Endothelial cell of umbilical vein (primary cell): ENCODE results near the gene MINDY4.

Source experiments
- CTCF ChIP-seq, 2 donors: IDR thresholded peaks; 1 replicate in 1 of 2; 2 replicates in 1 of 2; pipeline ENCODE4 v1.5.1; 2011; ENCODE audit warnings: low read length in 2 of 2, mild to moderate bottlenecking in 2 of 2, moderate library complexity in 2 of 2, control low read depth in 1 of 2, inconsistent platforms in 1 of 2, low read depth in 1 of 2; ENCODE audit not compliant: insufficient read depth in 1 of 2; ENCODE audit errors: extremely low read depth in 1 of 2
- EZH2 ChIP-seq: IDR thresholded peaks from 2 replicates; pipeline ENCODE4 v1.6.1; 2012; ENCODE audit warnings: borderline replicate concordance, low read depth, mild to moderate bottlenecking, moderate library complexity, low read length, inconsistent platforms; ENCODE audit not compliant: severe bottlenecking
- POLR2AphosphoS5 ChIP-seq: IDR thresholded peaks from 2 replicates; pipeline ENCODE4 v1.6.1; 2012; ENCODE audit warnings: low read depth, mild to moderate bottlenecking, control low read depth, low read length, moderate library complexity; ENCODE audit not compliant: insufficient read depth

DNA sequence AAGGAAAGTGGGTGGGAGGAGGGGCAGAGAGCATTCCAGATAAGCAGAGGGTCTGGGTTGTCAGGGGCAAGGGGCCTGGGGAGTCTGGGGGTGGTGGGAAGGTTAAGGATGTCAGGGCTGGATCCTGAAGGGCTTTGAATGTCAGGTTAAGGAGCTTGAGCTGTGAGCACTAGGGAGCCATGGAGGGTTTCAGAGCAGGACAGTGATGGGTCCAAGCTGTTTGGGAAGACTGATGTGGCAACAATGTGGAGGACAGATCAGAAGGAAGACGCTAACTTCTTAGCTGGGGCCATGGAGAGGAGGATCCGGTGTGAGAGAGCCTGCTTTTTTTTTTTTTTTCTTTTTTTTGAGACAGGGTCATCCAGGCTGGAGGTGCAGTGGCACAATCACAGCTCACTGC lies 126.6 kb downstream of the MINDY4 start:
- TF ChIP-seq POLR2AphosphoS5: no peak
- TF ChIP-seq CTCF (IDR thresholded peaks at IDR 0.05; ENCODE audit: extremely low read depth in 1 of 2, insufficient read depth in 1 of 2, low read depth in 1 of 2, low read length in 2 of 2): no peak
- no peak for TF ChIP-seq EZH2
